ENCODE measurements around the gene FDX1.
"Not testable (repeated sequence)": the region's sequence is repeated elsewhere in the genome, so short reads cannot be mapped to it uniquely, and the experiment has no call there.

The FDX1 gene

GRCh38 chr11:110429731-110430266 is at the start of gene FDX1:
Gene FDX1, plus strand, starts transcription at chr11:110429948. Its CDS starts 173 bp downstream, at chr11:110430121.
- DNase-seq (ENCODE audit: low read depth) = peak; percentile 61

GRCh38 chr11:110380836-110381622 is 48.7 kb upstream of the FDX1 start:
- no peak for DNase-seq (ENCODE audit: low read depth)

GRCh38 chr11:110388231-110388630 is 41.5 kb upstream of the FDX1 start:
- DNase-seq (ENCODE audit: low read depth) = not testable (repeated sequence)

GRCh38 chr11:110389965-110390364 is 39.8 kb upstream of the FDX1 start:
- DNase-seq (ENCODE audit: low read depth) = no peak

GRCh38 chr11:110392056-110392455 is 37.7 kb upstream of the FDX1 start:
- no peak for DNase-seq (ENCODE audit: low read depth)

GRCh38 chr11:110397668-110398286 is 32.0 kb upstream of the FDX1 start:
- not testable (repeated sequence) for DNase-seq (ENCODE audit: low read depth)

GRCh38 chr11:110403585-110403984 is 26.2 kb upstream of the FDX1 start:
- not testable (repeated sequence) for DNase-seq (ENCODE audit: low read depth)

GRCh38 chr11:110405636-110406035 is 24.1 kb upstream of the FDX1 start:
- DNase-seq (ENCODE audit: low read depth) = not testable (repeated sequence)

GRCh38 chr11:110407315-110407714 is 22.4 kb upstream of the FDX1 start:
- no peak for DNase-seq (ENCODE audit: low read depth)

GRCh38 chr11:110409174-110409573 is 20.6 kb upstream of the FDX1 start:
- no peak for DNase-seq (ENCODE audit: low read depth)

GRCh38 chr11:110410651-110411050 is 19.1 kb upstream of the FDX1 start:
- DNase-seq (ENCODE audit: low read depth) = no peak

GRCh38 chr11:110415081-110415480 is 14.7 kb upstream of the FDX1 start:
- DNase-seq (ENCODE audit: low read depth) = no peak

GRCh38 chr11:110421658-110422057 is 8.1 kb upstream of the FDX1 start:
- DNase-seq (ENCODE audit: low read depth) = not testable (repeated sequence)

GRCh38 chr11:110422306-110422905 is 7.3 kb upstream of the FDX1 start:
- DNase-seq (ENCODE audit: low read depth) = no peak

GRCh38 chr11:110424775-110425444 is 4.8 kb upstream of the FDX1 start:
- DNase-seq (ENCODE audit: low read depth) = no peak

GRCh38 chr11:110425751-110426545 is 3.8 kb upstream of the FDX1 start:
- DNase-seq (ENCODE audit: low read depth) = no peak

GRCh38 chr11:110428040-110428439 is 1.7 kb upstream of the FDX1 start:
- no peak for DNase-seq (ENCODE audit: low read depth)

- no peak for DNase-seq (ENCODE audit: low read depth)
Measured at GRCh38 chr11:110428956-110429730, 605 bp upstream of the FDX1 start.

GRCh38 chr11:110430267-110431050 is 711 bp downstream of the FDX1 start:
- peak; percentile 6 for DNase-seq (ENCODE audit: low read depth)
